SH-SY5Y (cell line): ENCODE measurements around the gene USP15.

ENCODE experiments used
- GATA2 ChIP-seq: IDR thresholded peaks from 2 replicates; pipeline ENCODE4 v1.6.1; 2011; ENCODE audit warnings: mild to moderate bottlenecking, low read depth, low read length
- GATA3 ChIP-seq: IDR thresholded peaks from 2 replicates; pipeline ENCODE4 v1.6.1; 2011; ENCODE audit warnings: low read depth, mild to moderate bottlenecking, low read length, moderate library complexity

DNA sequence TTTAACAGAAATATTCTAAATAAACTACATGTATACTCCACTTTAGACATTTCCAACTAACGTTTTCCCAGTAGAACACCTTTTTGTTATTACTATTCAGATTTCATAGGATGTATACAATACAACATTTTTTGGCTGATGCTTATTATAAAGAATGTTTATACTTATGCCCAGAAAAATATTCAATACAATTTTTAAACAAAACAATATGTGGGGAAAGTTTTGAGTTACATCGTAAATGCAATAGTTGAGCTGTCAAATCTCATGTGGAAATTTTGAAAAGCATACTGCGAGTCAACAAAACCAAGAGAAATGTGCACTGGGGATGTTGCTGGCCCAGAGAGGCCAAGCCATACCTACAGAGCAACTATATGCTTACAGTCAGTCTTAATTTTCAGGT is 188.2 kb downstream of the USP15 start:
- no peak for TF ChIP-seq GATA3
- no peak for TF ChIP-seq GATA2
